ENCODE data around the gene EYS. TPM values are rescaled to one million over a fixed set of nuclear protein-coding genes. Genes with fewer than 3 reads are reported as not detected.
A peak's percentile ranks its signal among the peaks of the same experiment; 100 is the strongest.

The EYS gene
- total and polyA plus RNA-seq, 2 donors from 2014 or later = not detected

- FAIRE-seq (no peak), DNase-seq (peak in 1 of 5 donors; percentile 28)
- Histone ChIP-seq H3K27ac (ENCODE audit: low read depth in 2 of 2, low read length in 2 of 2) (no peak overlapping the region), H3K27me3 (ENCODE audit: control insufficient read depth, insufficient read depth, low read length) (no peaks in the 10 kb centered on the region), H3K9ac (ENCODE audit: low read length in 3 of 3) (no peak overlapping the region), H3K4me3 (ENCODE audit: low read length in 3 of 3) (no peak overlapping the region), H3K4me1 (ENCODE audit: control insufficient read depth in 2 of 3, insufficient read depth in 2 of 3, low read depth in 1 of 3, low read length in 3 of 3) (no peaks in the 10 kb centered on the region), H3K36me3 (ENCODE audit: control insufficient read depth in 2 of 3, insufficient read depth in 3 of 3, low read length in 3 of 3) (no peaks in the 10 kb centered on the region), H3K9me3 (ENCODE audit: control insufficient read depth in 2 of 3, insufficient read depth in 1 of 3, low read length in 3 of 3) (no peaks in the 10 kb centered on the region)
- intact Hi-C loops (cut with DNase I) = no loop called here
- TF ChIP-seq, protein P1, sequence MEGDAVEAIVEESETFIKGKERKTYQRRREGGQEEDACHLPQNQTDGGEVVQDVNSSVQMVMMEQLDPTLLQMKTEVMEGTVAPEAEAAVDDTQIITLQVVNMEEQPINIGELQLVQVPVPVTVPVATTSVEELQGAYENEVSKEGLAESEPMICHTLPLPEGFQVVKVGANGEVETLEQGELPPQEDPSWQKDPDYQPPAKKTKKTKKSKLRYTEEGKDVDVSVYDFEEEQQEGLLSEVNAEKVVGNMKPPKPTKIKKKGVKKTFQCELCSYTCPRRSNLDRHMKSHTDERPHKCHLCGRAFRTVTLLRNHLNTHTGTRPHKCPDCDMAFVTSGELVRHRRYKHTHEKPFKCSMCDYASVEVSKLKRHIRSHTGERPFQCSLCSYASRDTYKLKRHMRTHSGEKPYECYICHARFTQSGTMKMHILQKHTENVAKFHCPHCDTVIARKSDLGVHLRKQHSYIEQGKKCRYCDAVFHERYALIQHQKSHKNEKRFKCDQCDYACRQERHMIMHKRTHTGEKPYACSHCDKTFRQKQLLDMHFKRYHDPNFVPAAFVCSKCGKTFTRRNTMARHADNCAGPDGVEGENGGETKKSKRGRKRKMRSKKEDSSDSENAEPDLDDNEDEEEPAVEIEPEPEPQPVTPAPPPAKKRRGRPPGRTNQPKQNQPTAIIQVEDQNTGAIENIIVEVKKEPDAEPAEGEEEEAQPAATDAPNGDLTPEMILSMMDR (IDR thresholded peaks at IDR 0.05; ENCODE audit: borderline replicate concordance, extremely low read depth, insufficient read depth) = no peak
These were observed 1885.6 kb downstream of the EYS start for GRCh38 chr6:63821442-63821841.

- TF ChIP-seq, protein P1 (IDR thresholded peaks at IDR 0.05; ENCODE audit: borderline replicate concordance, extremely low read depth, insufficient read depth) = no peak
- no peak for DNase-seq
These were observed 1887.2 kb downstream of the EYS start for GRCh38 chr6:63819831-63820230.

GRCh38 chr6:63817492-63818050, 1889.5 kb downstream of the EYS start:
- H3K9me3 ChIP-seq (ENCODE audit: control insufficient read depth in 2 of 3, insufficient read depth in 1 of 3, low read length in 3 of 3) = no peaks in the 10 kb centered on the region
- DNase-seq (no peak), FAIRE-seq (no peak)
- H3K4me3 ChIP-seq (ENCODE audit: low read length in 3 of 3) = no peak overlapping the region
- no peak overlapping the region for H3K9ac ChIP-seq (ENCODE audit: low read length in 3 of 3)
- no peaks in the 10 kb centered on the region for H3K36me3 ChIP-seq (ENCODE audit: control insufficient read depth in 2 of 3, insufficient read depth in 3 of 3, low read length in 3 of 3)
- intact Hi-C loops (cut with DNase I) = no loop called here
- H3K27me3 ChIP-seq (ENCODE audit: control insufficient read depth, insufficient read depth, low read length) = no peaks in the 10 kb centered on the region
- H3K4me1 ChIP-seq (ENCODE audit: control insufficient read depth in 2 of 3, insufficient read depth in 2 of 3, low read depth in 1 of 3, low read length in 3 of 3) = no peaks in the 10 kb centered on the region
- H3K27ac ChIP-seq (ENCODE audit: low read depth in 2 of 2, low read length in 2 of 2) = no peak overlapping the region
- TF ChIP-seq, protein P1 (IDR thresholded peaks at IDR 0.05; ENCODE audit: borderline replicate concordance, extremely low read depth, insufficient read depth) = no peak

More at GRCh38 chr6:63819831-63820230, 1887.2 kb downstream of the EYS start:
- Histone ChIP-seq H3K9ac (ENCODE audit: low read length in 3 of 3) (no peak overlapping the region), H3K9me3 (ENCODE audit: control insufficient read depth in 2 of 3, insufficient read depth in 1 of 3, low read length in 3 of 3) (no peaks in the 10 kb centered on the region), H3K4me3 (ENCODE audit: low read length in 3 of 3) (no peak overlapping the region), H3K36me3 (ENCODE audit: control insufficient read depth in 2 of 3, insufficient read depth in 3 of 3, low read length in 3 of 3) (no peaks in the 10 kb centered on the region), H3K27ac (ENCODE audit: low read depth in 2 of 2, low read length in 2 of 2) (no peak overlapping the region), H3K27me3 (ENCODE audit: control insufficient read depth, insufficient read depth, low read length) (no peaks in the 10 kb centered on the region), H3K4me1 (ENCODE audit: control insufficient read depth in 2 of 3, insufficient read depth in 2 of 3, low read depth in 1 of 3, low read length in 3 of 3) (no peaks in the 10 kb centered on the region)
- FAIRE-seq = no peak
- intact Hi-C loops (cut with DNase I) = no loop called here

DNA sequence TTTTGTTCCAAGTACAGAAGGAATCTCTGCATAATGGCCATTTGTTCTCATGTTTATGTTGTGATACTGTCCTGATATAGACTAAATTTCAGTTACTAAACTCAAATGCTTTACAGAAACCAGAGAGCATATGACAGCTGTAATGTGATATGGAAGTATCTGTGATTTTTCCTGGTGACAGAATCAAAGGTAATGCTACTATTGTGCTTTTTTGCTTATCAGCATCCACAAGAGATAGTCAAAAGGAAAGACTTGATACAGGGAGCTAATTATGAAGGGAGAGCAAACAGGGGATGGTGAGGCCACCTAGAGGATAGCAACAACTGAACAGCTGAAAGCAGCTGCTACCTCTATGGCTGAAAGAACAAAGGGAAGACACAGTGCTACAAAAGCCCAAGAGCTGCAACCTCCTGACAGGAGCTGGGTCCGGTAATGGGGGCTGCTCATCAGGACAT, 1890.0 kb downstream of the EYS start:
- Histone ChIP-seq H3K27ac (ENCODE audit: low read depth in 2 of 2, low read length in 2 of 2) (no peak overlapping the region), H3K27me3 (ENCODE audit: control insufficient read depth, insufficient read depth, low read length) (no peaks in the 10 kb centered on the region), H3K9me3 (ENCODE audit: control insufficient read depth in 2 of 3, insufficient read depth in 1 of 3, low read length in 3 of 3) (no peaks in the 10 kb centered on the region), H3K36me3 (ENCODE audit: control insufficient read depth in 2 of 3, insufficient read depth in 3 of 3, low read length in 3 of 3) (no peaks in the 10 kb centered on the region), H3K9ac (ENCODE audit: low read length in 3 of 3) (no peak overlapping the region), H3K4me3 (ENCODE audit: low read length in 3 of 3) (no peak overlapping the region), H3K4me1 (ENCODE audit: control insufficient read depth in 2 of 3, insufficient read depth in 2 of 3, low read depth in 1 of 3, low read length in 3 of 3) (no peaks in the 10 kb centered on the region)
- TF ChIP-seq, protein P1 (IDR thresholded peaks at IDR 0.05; ENCODE audit: borderline replicate concordance, extremely low read depth, insufficient read depth) = no peak
- FAIRE-seq (no peak), DNase-seq (peak in 2 of 5 donors; percentile 13 to 30)
- intact Hi-C loops (cut with DNase I) = no loop called here

Data from kidney (tissue), 14 donors.